Measurements from ENCODE around the gene GSTA3. TPM values are rescaled to one million over a fixed set of nuclear protein-coding genes. Genes with fewer than 3 reads are reported as not detected.

Gene GSTA3
- total RNA-seq, 1 experiment from 2014 or later, result not detected

GRCh38 chr6:52931351-52931750, 21.9 kb upstream of the GSTA3 start:
- no TSS peak for BruUV-seq (replicated peaks)
- ChIA-PET POLR2A (interaction anchor here (0.7 kb wide), 1 partner anchor 799 kb away, joined by 3 read pairs; no protein-coding TSS in a partner anchor), CTCF (no interaction called here)
- TF ChIP-seq SIN3A (IDR thresholded peaks at IDR 0.05; ENCODE audit: borderline replicate concordance, insufficient read depth, low read depth, low read length) (no peak), CTCF (IDR thresholded peaks at IDR 0.05) (no peak), REST (IDR thresholded peaks at IDR 0.05; ENCODE audit: insufficient read depth in 1 of 2, low read depth in 2 of 2, low read length in 1 of 2) (no peak)
- intact Hi-C loops (cut with micrococcal nuclease; ENCODE audit: unreplicated experiment), result no loop called here
- Histone ChIP-seq H3K27ac (ENCODE audit: low read length) (no peak overlapping the region), H3K9me3 (ENCODE audit: control insufficient read depth, insufficient read depth, low read depth, low read length) (no peaks in the 10 kb centered on the region), H3K4me3 (ENCODE audit: low read depth in 2 of 2, low read length in 2 of 2) (no peak overlapping the region), H3K36me3 (ENCODE audit: control insufficient read depth, insufficient read depth, low read length) (no peaks in the 10 kb centered on the region), H3K27me3 (ENCODE audit: control insufficient read depth, insufficient read depth, low read length) (no peaks in the 10 kb centered on the region), H3K4me1 (ENCODE audit: control insufficient read depth, insufficient read depth, low read length) (peaks cover 6% of the 10 kb centered on the region)
- no peak for ATAC-seq
- no peak for DNase-seq (ENCODE audit: low read depth, low spot score)
- in situ Hi-C loops (cut with HindIII; ENCODE audit: low pct_unique_long_range_greater_than_20kb, low sequenced_read_pairs), result no loop called here

- ChIA-PET POLR2A (no interaction called here), CTCF (no interaction called here)
- Histone ChIP-seq H3K9me3 (ENCODE audit: control insufficient read depth, insufficient read depth, low read depth, low read length) (no peaks in the 10 kb centered on the region), H3K4me3 (ENCODE audit: low read depth in 2 of 2, low read length in 2 of 2) (no peak overlapping the region), H3K36me3 (ENCODE audit: control insufficient read depth, insufficient read depth, low read length) (no peaks in the 10 kb centered on the region), H3K27ac (ENCODE audit: low read length) (no peak overlapping the region), H3K27me3 (ENCODE audit: control insufficient read depth, insufficient read depth, low read length) (no peaks in the 10 kb centered on the region), H3K4me1 (ENCODE audit: control insufficient read depth, insufficient read depth, low read length) (peaks cover 9% of the 10 kb centered on the region)
- no TSS peak for BruUV-seq (replicated peaks)
- ATAC-seq (peak; percentile 77), DNase-seq (ENCODE audit: low read depth, low spot score) (peak; percentile 54)
- intact Hi-C loops (cut with micrococcal nuclease; ENCODE audit: unreplicated experiment), result no loop called here
- TF ChIP-seq CTCF (IDR thresholded peaks at IDR 0.05) (no peak), TCF7L2 (IDR thresholded peaks at IDR 0.05; ENCODE audit: low read depth, low read length) (no peak), POLR2AphosphoS5 (IDR thresholded peaks at IDR 0.05; ENCODE audit: low read depth, low read length) (no peak), SIN3A (IDR thresholded peaks at IDR 0.05; ENCODE audit: borderline replicate concordance, insufficient read depth, low read depth, low read length) (no peak), REST (IDR thresholded peaks at IDR 0.05; ENCODE audit: insufficient read depth in 1 of 2, low read depth in 2 of 2, low read length in 1 of 2) (no peak)
- in situ Hi-C loops (cut with HindIII; ENCODE audit: low pct_unique_long_range_greater_than_20kb, low sequenced_read_pairs), result no loop called here
Measured at GRCh38 chr6:52929321-52930164, 20.0 kb upstream of the GSTA3 start.
